KMS-11 (cell line): ENCODE data around the gene AP2B1.

Experiments used
- H2AFZ ChIP-seq: fragments of 200-600 bp; sonication (generic); 2 replicates; pipeline ENCODE4 v1.6.1; 2016; ENCODE audit warnings: antibody characterized with exemption, mixed run types, low read depth
- H3K27ac ChIP-seq: fragments of 200-600 bp; sonication (generic); 2 replicates; pipeline ENCODE4 v1.6.1; 2016; ENCODE audit warnings: mild to moderate bottlenecking, mixed run types
- H3K27me3 ChIP-seq: fragments of 200-600 bp; sonication (generic); 2 replicates; pipeline ENCODE4 v1.6.1; 2017; ENCODE audit warnings: mild to moderate bottlenecking, low read depth, mixed run types, moderate library complexity; ENCODE audit not compliant: insufficient read depth
- H3K36me3 ChIP-seq: fragments of 200-600 bp; sonication (generic); 2 replicates; pipeline ENCODE4 v1.6.1; 2017; ENCODE audit warnings: mild to moderate bottlenecking, mixed run types; ENCODE audit not compliant: insufficient read depth
- H3K4me1 ChIP-seq: fragments of 200-600 bp; sonication (generic); 2 replicates; pipeline ENCODE4 v1.6.1; 2016; ENCODE audit warnings: mild to moderate bottlenecking, low read depth, mixed run types; ENCODE audit not compliant: poor library complexity, severe bottlenecking
- H3K4me2 ChIP-seq: fragments of 200-600 bp; sonication (generic); 2 replicates; pipeline ENCODE4 v1.7.0; 2016; ENCODE audit warnings: mild to moderate bottlenecking, mixed run types
- H3K4me3 ChIP-seq: fragments of 200-600 bp; sonication (generic); IDR thresholded peaks from 2 replicates; pipeline ENCODE4 v1.6.1; 2017; ENCODE audit warnings: low read depth, low read length, mixed read lengths; ENCODE audit not compliant: insufficient read depth
- H3K79me2 ChIP-seq: fragments of 200-600 bp; sonication (generic); 2 replicates; pipeline ENCODE4 v1.6.1; 2016; ENCODE audit warnings: low read depth, mixed run types; ENCODE audit not compliant: insufficient read depth
- H3K9ac ChIP-seq: fragments of 200-600 bp; sonication (generic); 2 replicates; pipeline ENCODE4 v1.6.1; 2016; ENCODE audit warnings: mild to moderate bottlenecking, mixed run types
- H4K20me1 ChIP-seq: fragments of 200-600 bp; sonication (generic); 2 replicates; pipeline ENCODE4 v1.6.1; 2016; ENCODE audit warnings: mild to moderate bottlenecking, mixed run types; ENCODE audit not compliant: insufficient read depth
- CTCF ChIP-seq: fragments of 200-600 bp; sonication (generic); conservative IDR thresholded peaks from 2 replicates; pipeline ENCODE4 v1.6.1; 2017; ENCODE audit warnings: low read depth, mild to moderate bottlenecking, antibody characterized with exemption, low read length, moderate library complexity, mixed read lengths

Gene AP2B1

GRCh38 chr17:35730400-35731005 is 143.4 kb downstream of the AP2B1 start:
- H3K27me3 ChIP-seq = no peaks in the 10 kb centered on the region
- no peak for TF ChIP-seq CTCF
- no peak overlapping the region for H3K27ac ChIP-seq
- H4K20me1 ChIP-seq = no peaks in the 10 kb centered on the region
- H3K9ac ChIP-seq = no peak overlapping the region
- H3K79me2 ChIP-seq = no peaks in the 10 kb centered on the region
- no peak overlapping the region for H3K4me2 ChIP-seq
- no peaks in the 10 kb centered on the region for H3K36me3 ChIP-seq
- no peaks in the 10 kb centered on the region for H3K4me1 ChIP-seq
- no peak overlapping the region for H3K4me3 ChIP-seq
- no peak overlapping the region for H2AFZ ChIP-seq

DNA sequence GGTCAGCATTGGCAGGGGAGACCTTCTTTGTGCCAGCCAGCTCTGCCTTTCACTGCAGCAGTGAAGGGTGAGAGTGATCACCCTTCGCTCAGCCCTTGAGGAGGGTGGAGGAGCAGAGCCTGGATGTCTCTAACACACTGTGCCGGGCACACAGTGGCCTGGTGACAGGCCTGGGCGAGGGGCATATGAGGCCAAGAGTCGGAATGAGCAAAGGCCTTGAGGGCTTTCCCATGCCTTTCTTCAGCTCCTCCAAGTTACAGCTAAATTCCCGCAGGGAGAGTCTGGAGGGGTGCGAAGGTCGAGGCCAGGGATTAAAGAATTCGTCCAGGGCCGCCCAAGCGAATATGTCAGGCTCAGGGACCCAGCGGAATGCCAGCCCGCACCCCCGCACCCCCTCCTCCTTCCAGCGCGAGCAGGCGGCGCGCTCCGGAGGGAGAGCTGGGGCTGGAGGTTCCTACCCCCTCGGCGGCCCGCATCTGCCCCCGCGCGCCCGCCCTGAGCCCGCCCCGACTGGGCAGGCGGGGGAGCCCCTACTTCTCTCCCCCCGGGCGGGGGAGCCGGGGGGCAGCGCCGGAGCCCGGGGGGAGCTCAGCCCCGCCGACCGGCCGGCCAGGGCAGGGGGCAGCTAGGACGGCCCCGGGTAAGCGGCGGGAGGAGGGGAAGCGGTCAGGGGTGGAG is 144.3 kb downstream of the AP2B1 start, which contains the start of gene RASL10B:
RASL10B (plus strand) TSS at position 401 of the 678 bp plus-strand sequence. CDS start 3,546 bp downstream, outside the sequence.
- H3K27me3 ChIP-seq = no peaks in the 10 kb centered on the region
- no peak for TF ChIP-seq CTCF
- H3K36me3 ChIP-seq = no peaks in the 10 kb centered on the region
- H3K79me2 ChIP-seq = no peaks in the 10 kb centered on the region
- no peak within 1 kb of the TSS for H3K27ac ChIP-seq
- no peak within 1 kb of the TSS for H3K4me2 ChIP-seq
- H3K4me1 ChIP-seq = no peaks in the 10 kb centered on the region
- H3K4me3 ChIP-seq = no peak within 1 kb of the TSS
- no peak within 1 kb of the TSS for H2AFZ ChIP-seq
- no peak within 1 kb of the TSS for H3K9ac ChIP-seq
- H4K20me1 ChIP-seq = no peaks in the 10 kb centered on the region

GRCh38 chr17:35731917-35732805 is 145.0 kb downstream of the AP2B1 start:
- H4K20me1 ChIP-seq = no peaks in the 10 kb centered on the region
- H3K27ac ChIP-seq = no peak overlapping the region
- H3K79me2 ChIP-seq = no peaks in the 10 kb centered on the region
- no peaks in the 10 kb centered on the region for H3K36me3 ChIP-seq
- no peaks in the 10 kb centered on the region for H3K27me3 ChIP-seq
- no peaks in the 10 kb centered on the region for H3K4me1 ChIP-seq
- TF ChIP-seq CTCF = no peak
- H3K4me3 ChIP-seq = no peak overlapping the region
- H3K9ac ChIP-seq = no peak overlapping the region
- no peak overlapping the region for H3K4me2 ChIP-seq
- no peak overlapping the region for H2AFZ ChIP-seq

- Histone ChIP-seq H3K4me1 (no peaks in the 10 kb centered on the region), H3K27ac (no peak overlapping the region), H3K27me3 (no peaks in the 10 kb centered on the region), H2AFZ (no peak overlapping the region), H3K4me3 (no peak overlapping the region), H4K20me1 (no peaks in the 10 kb centered on the region), H3K9ac (no peak overlapping the region), H3K4me2 (no peak overlapping the region), H3K79me2 (no peaks in the 10 kb centered on the region), H3K36me3 (no peaks in the 10 kb centered on the region)
- TF ChIP-seq CTCF = no peak
Observed at GRCh38 chr17:35732806-35733136, 145.6 kb downstream of the AP2B1 start.
